LNCAP (cell line): ENCODE results near the gene GOLGA6C.

Source experiments
- TF ChIP-seq, protein P1 (sequence below): fragments of 450-650 bp; IDR thresholded peaks from 2 replicates; pipeline ENCODE4 v1.5.1; 2017; ENCODE audit warnings: mild to moderate bottlenecking

GOLGA6C gene

DNA sequence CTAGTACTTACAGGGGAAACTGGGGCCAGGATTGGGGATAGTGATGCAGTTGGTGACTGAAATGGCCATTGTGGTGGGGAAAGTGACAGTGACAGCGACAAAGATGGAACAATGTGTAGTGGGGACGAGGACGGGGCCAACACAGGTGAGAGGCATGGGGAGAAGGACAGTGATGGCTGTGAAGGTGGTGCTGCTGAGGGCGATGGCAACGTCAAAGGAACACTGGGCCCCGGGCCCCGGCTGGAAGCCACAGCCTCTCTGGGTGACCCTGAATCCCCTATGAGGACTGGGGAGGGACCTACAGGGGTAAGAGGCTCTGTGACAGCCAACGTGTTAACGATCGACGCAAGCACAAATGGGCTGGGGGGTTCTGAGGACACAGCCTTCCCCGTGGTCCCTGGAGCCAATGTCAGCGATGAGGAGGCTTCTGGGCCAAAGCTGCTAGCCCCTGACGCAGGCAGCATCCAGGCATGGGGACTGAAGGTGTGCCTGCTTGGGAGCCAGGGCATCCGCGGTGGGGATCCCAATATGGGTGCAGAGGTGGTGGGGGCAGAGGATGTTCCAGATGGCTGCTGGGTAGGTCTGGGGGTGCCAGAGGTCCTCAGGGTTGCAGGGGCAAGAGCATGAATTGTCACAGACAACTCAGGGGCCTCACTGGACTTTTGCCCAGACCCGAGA lies 25.2 kb upstream of the GOLGA6C start:
- TF ChIP-seq, protein P1, sequence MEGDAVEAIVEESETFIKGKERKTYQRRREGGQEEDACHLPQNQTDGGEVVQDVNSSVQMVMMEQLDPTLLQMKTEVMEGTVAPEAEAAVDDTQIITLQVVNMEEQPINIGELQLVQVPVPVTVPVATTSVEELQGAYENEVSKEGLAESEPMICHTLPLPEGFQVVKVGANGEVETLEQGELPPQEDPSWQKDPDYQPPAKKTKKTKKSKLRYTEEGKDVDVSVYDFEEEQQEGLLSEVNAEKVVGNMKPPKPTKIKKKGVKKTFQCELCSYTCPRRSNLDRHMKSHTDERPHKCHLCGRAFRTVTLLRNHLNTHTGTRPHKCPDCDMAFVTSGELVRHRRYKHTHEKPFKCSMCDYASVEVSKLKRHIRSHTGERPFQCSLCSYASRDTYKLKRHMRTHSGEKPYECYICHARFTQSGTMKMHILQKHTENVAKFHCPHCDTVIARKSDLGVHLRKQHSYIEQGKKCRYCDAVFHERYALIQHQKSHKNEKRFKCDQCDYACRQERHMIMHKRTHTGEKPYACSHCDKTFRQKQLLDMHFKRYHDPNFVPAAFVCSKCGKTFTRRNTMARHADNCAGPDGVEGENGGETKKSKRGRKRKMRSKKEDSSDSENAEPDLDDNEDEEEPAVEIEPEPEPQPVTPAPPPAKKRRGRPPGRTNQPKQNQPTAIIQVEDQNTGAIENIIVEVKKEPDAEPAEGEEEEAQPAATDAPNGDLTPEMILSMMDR, result no peak

DNA sequence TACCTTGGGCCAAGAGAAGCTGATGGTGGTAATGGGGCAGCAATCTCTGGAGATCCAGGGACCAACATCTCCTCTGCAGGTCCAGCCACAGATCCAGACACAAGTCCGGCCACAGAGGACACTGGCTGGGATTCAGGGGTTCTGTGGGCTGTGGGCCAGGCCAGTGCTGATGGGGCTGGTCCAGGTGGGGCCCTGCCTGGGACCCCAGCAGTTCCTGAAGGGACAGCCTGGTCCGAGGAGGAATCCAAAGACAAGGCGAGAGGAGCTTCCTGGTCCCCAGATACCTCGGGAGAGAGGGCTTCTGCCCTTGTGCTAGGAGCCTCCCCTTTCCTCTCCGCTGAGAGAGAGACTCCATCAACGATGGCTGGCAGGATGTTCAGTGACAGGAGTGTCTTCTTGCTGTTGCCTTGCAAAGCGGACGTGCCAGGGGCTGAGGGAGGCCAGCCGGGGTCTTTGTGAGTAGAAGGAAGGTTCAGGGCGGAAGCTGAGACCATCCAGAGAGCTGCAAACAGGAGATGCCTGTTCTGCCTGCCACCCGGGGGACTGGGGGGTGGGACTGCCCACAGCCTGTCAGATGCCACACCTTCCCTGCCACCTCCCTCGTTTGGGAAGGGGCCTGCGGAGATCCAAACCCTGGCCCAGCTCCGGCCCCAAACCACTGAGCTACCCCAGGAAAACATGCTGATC lies 24.5 kb upstream of the GOLGA6C start:
- TF ChIP-seq, protein P1, result no peak

- TF ChIP-seq, protein P1, result no peak
Measured at GRCh38 chr15:75234191-75234810, 23.8 kb upstream of the GOLGA6C start.

GRCh38 chr15:75235051-75235673 lies 23.0 kb upstream of the GOLGA6C start:
- TF ChIP-seq, protein P1, result no peak

GRCh38 chr15:75235760-75236729 lies 22.1 kb upstream of the GOLGA6C start:
- TF ChIP-seq, protein P1, result no peak

- TF ChIP-seq, protein P1, result no peak
Measured at GRCh38 chr15:75237316-75237982, 20.7 kb upstream of the GOLGA6C start.
